Measurements from ENCODE around the gene ARMH3. TPM values are rescaled to one million over a fixed set of nuclear protein-coding genes. Genes with fewer than 3 reads are reported as not detected.

Gene ARMH3
- total RNA-seq, 1 donor from 2014 or later, result 6.6 TPM

DNA sequence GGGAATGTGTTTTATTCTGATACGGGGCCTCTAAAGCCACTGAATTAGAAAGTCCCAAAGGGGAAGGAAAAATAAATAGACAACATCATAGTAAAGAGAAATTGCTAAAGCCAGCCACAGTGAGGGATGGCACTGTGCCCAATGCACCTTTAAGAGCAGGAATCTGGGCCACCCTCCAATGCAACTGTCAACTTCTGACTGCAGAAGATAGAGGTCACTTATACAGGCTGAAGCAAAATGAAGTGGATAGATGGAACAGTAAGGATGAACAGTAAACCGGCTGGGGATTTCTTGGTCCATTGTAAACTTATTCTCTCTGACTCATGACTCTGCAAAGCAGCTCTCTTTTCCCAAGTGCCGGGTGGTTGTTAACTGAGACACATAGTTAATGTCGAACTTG lies 158.3 kb downstream of the ARMH3 start:
- H3K4me3 ChIP-seq (ENCODE audit: low read depth, low read length), result no peak overlapping the region
- no peak for DNase-seq (ENCODE audit: low read depth)
- TF ChIP-seq, protein P1, sequence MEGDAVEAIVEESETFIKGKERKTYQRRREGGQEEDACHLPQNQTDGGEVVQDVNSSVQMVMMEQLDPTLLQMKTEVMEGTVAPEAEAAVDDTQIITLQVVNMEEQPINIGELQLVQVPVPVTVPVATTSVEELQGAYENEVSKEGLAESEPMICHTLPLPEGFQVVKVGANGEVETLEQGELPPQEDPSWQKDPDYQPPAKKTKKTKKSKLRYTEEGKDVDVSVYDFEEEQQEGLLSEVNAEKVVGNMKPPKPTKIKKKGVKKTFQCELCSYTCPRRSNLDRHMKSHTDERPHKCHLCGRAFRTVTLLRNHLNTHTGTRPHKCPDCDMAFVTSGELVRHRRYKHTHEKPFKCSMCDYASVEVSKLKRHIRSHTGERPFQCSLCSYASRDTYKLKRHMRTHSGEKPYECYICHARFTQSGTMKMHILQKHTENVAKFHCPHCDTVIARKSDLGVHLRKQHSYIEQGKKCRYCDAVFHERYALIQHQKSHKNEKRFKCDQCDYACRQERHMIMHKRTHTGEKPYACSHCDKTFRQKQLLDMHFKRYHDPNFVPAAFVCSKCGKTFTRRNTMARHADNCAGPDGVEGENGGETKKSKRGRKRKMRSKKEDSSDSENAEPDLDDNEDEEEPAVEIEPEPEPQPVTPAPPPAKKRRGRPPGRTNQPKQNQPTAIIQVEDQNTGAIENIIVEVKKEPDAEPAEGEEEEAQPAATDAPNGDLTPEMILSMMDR (conservative IDR thresholded peaks at IDR 0.05; ENCODE audit: low read depth, low read length), result no peak

DNA sequence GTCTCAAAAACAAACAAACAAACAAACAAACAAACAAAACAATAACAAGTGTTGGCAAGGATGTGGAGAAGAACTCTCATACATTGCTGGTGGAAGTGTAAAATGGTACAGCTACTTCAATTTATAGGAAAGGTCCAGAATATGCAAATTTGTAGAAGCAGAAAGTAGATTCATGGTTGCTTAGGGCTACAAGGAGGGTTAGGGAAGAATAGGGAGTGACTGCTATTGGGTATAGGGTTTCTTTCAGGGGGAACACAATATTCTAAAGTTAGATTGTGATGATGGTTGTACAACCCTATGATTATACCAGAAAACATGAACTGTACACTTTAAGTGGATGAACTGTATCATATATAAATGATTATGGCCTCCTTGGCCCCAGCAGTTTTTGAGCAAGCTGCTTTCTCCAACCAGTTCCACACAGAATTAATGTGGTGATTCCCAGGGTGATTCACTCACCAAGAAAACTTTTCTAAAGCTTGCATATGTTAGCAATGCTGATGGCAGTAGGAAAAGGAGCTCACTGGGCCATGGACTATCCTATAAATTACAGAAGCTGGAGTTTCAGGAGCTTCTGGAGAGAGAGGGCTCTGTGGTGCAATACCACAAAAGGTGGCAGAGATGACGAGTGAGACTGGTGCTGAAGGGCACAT lies 159.6 kb downstream of the ARMH3 start:
- DNase-seq (ENCODE audit: low read depth), result no peak
- TF ChIP-seq, protein P1 (conservative IDR thresholded peaks at IDR 0.05; ENCODE audit: low read depth, low read length), result no peak

DNA sequence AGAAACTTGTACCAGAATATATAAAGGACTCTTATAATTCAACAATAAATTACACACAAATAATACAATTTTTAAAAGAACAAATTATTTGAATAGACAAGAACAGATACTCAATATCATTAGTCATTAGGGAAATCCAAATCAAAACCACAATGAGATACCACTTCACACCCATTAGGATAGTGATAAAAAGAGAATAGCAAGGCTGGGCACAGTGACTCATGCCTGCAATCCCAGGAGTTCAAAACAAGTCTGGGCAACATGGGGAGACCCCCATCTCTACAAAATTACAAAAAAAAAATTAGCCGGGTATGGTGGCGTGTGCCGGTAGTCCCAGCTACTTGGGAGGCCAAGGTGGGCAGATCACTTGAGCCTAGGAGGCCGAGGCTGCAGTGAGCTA lies 160.2 kb downstream of the ARMH3 start:
- DNase-seq (ENCODE audit: low read depth), result no peak
- H3K4me3 ChIP-seq (ENCODE audit: low read depth, low read length), result no peak overlapping the region
- TF ChIP-seq, protein P1 (conservative IDR thresholded peaks at IDR 0.05; ENCODE audit: low read depth, low read length), result no peak

More for the DNA sequence above, 159.6 kb downstream of the ARMH3 start:
- H3K4me3 ChIP-seq (ENCODE audit: low read depth, low read length), result no peak overlapping the region

DNA sequence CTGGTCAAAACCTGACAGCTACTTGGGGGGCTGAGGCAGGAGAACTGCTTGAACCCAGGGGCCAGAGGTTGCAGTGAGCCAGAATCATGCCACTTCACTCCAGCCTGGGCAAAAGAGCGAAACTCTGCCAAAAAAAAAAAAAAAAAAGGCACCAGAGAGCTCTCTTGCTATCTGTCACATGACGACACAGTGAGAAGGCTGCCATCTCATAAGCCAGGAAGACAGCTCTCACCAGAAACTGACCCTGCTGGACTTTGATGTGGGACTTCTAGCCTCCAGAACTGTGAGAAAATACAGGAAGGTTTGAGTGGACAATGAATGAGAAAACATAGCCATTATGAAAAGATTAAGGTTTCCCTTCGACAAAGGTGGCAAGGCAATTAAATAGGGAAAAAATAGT lies 161.2 kb downstream of the ARMH3 start:
- H3K4me3 ChIP-seq (ENCODE audit: low read depth, low read length), result no peak overlapping the region
- DNase-seq (ENCODE audit: low read depth), result no peak
- TF ChIP-seq, protein P1 (conservative IDR thresholded peaks at IDR 0.05; ENCODE audit: low read depth, low read length), result no peak

DNA sequence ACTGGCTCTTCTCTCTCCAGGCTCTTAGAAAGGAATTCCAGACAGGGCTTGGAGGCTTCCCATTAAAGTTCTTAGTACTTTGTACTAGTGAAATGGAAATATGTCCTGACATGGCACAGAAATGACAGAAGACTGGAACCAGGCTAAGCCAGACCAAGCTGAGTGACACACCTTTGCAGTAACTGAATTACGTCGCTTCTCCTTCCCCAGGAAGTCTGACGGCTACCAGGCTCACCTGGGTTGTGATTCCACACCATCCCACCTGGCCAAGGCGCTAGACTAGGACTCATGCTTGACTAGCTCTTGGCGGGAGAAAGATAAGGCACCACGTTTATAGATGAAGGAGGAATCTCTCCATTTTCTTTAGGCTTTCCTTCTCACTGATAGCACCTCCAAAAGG lies 161.7 kb downstream of the ARMH3 start:
- DNase-seq (ENCODE audit: low read depth), result no peak
- no peak overlapping the region for H3K4me3 ChIP-seq (ENCODE audit: low read depth, low read length)
- TF ChIP-seq, protein P1 (conservative IDR thresholded peaks at IDR 0.05; ENCODE audit: low read depth, low read length), result no peak

DNA sequence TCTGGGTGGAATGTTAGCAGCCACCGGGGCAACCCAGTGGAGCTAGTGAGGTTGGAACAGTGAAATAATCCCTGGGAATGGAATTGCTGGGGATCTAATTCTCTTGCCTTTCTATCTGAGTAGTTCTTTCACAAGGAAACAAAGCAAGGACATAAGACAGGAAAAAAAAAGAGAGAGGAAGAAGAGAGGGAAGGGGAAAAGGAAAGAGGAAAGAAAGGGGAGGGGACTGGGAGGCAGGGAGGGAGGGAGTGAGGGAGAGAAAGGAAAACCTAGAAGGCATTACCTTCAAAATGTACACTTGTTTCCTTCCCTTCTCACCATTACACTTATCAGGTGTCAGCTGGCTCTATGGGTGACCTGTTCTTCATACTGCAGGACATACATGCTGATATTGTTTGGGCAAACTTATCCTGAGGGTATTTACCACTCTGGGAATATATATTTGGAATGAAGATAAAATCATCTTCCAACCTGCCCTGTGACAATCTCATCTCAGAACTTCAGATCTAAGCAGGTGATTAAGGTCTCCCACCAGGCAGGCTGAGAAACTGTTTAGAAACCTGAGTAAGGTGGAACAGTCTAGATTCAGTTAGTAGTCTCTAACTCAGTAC lies 162.4 kb downstream of the ARMH3 start:
- DNase-seq (ENCODE audit: low read depth), result no peak
- H3K4me3 ChIP-seq (ENCODE audit: low read depth, low read length), result no peak overlapping the region
- TF ChIP-seq, protein P1 (conservative IDR thresholded peaks at IDR 0.05; ENCODE audit: low read depth, low read length), result no peak

All from epithelial cell of proximal tubule (primary cell).